Islet of Langerhans (tissue), 1 donor: ENCODE results near the gene PARP8.
"Not testable (repeated sequence)": the region's sequence is repeated elsewhere in the genome, so short reads cannot be mapped to it uniquely, and the experiment has no call there.

Source experiments
- FAIRE-seq: peaks from one replicate; lab custom pipeline; 2011; peaks lifted over from hg19 to GRCh38; lab: Jason Lieb, UNC

The PARP8 gene

GRCh38 chr5:50687548-50687947 is 21.1 kb downstream of the PARP8 start:
- no peak for FAIRE-seq

GRCh38 chr5:50691399-50692016 is 25.1 kb downstream of the PARP8 start:
- no peak for FAIRE-seq

- FAIRE-seq = no peak
These were observed 27.7 kb downstream of the PARP8 start for GRCh38 chr5:50694027-50694590.

- FAIRE-seq = not testable (repeated sequence)
These were observed 28.2 kb downstream of the PARP8 start for GRCh38 chr5:50694626-50695025.

- no peak for FAIRE-seq
These were observed 31.3 kb downstream of the PARP8 start for GRCh38 chr5:50697739-50698138.

GRCh38 chr5:50699737-50700136 is 33.3 kb downstream of the PARP8 start:
- FAIRE-seq = no peak

- FAIRE-seq = no peak
These were observed 34.3 kb downstream of the PARP8 start for GRCh38 chr5:50700706-50701105.

- FAIRE-seq = no peak
These were observed 36.4 kb downstream of the PARP8 start for GRCh38 chr5:50702615-50703366.

GRCh38 chr5:50703367-50703666 is 36.9 kb downstream of the PARP8 start:
- FAIRE-seq = no peak

- peak; percentile 33 for FAIRE-seq
These were observed 38.3 kb downstream of the PARP8 start for GRCh38 chr5:50704730-50705129.

GRCh38 chr5:50709471-50709870 is 43.0 kb downstream of the PARP8 start:
- FAIRE-seq = no peak

GRCh38 chr5:50710838-50711237 is 44.4 kb downstream of the PARP8 start:
- FAIRE-seq = no peak

- peak; percentile 92 for FAIRE-seq
These were observed 44.8 kb downstream of the PARP8 start for GRCh38 chr5:50711280-50711679.

GRCh38 chr5:50712479-50712878 is 46.0 kb downstream of the PARP8 start:
- FAIRE-seq = peak; percentile 70

GRCh38 chr5:50715001-50715400 is 48.6 kb downstream of the PARP8 start:
- FAIRE-seq = no peak

GRCh38 chr5:50716134-50716533 is 49.7 kb downstream of the PARP8 start:
- FAIRE-seq = no peak

- FAIRE-seq = no peak
These were observed 51.2 kb downstream of the PARP8 start for GRCh38 chr5:50717651-50718050.

GRCh38 chr5:50720061-50720710 is 53.7 kb downstream of the PARP8 start:
- FAIRE-seq = no peak

GRCh38 chr5:50722223-50722622 is 55.8 kb downstream of the PARP8 start:
- FAIRE-seq = no peak

GRCh38 chr5:50724262-50724661 is 57.8 kb downstream of the PARP8 start:
- FAIRE-seq = no peak

GRCh38 chr5:50725800-50726474 is 59.5 kb downstream of the PARP8 start:
- peak; percentile 17 for FAIRE-seq

GRCh38 chr5:50726475-50727148 is 60.2 kb downstream of the PARP8 start:
- FAIRE-seq = no peak
